IPS DF 4.7 (cell line): ENCODE measurements around the gene TXNDC9.
"Not testable (repeated sequence)": the region's sequence is repeated elsewhere in the genome, so short reads cannot be mapped to it uniquely, and the experiment has no call there.

Source experiments
- DNase-seq: peaks from one replicate; pipeline ENCODE4 v3.0.0-alpha.2; 2013; ENCODE audit warnings: low spot score; ENCODE audit errors: extremely low read depth

Gene TXNDC9

GRCh38 chr2:99325384-99325783 is 10.7 kb downstream of the TXNDC9 start:
- DNase-seq = no peak

DNA sequence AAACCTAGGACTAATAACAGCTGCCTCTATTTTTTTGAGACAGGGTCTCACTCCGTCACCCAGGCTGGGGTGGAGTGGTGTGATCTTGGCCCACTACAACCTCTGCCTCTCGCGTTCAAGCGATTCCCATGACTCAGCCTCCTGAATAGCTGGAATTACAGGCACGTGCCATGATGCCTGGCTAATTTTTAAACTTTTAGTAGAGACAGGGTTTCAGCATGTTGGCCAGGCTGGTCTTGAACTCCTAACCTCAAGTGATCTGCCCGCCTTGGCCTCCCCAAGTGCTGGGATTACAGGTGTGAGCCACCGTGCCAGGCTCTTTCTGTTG is 18.3 kb downstream of the TXNDC9 start:
- DNase-seq = not testable (repeated sequence)

GRCh38 chr2:99317161-99317872 is 18.8 kb downstream of the TXNDC9 start:
- no peak for DNase-seq

GRCh38 chr2:99301097-99301496 is 35.0 kb downstream of the TXNDC9 start, which contains the start of gene LYG1:
LYG1 (minus strand) TSS chr2:99301197; CDS start chr2:99295670, 5,527 bp downstream.
- not testable (repeated sequence) for DNase-seq

DNA sequence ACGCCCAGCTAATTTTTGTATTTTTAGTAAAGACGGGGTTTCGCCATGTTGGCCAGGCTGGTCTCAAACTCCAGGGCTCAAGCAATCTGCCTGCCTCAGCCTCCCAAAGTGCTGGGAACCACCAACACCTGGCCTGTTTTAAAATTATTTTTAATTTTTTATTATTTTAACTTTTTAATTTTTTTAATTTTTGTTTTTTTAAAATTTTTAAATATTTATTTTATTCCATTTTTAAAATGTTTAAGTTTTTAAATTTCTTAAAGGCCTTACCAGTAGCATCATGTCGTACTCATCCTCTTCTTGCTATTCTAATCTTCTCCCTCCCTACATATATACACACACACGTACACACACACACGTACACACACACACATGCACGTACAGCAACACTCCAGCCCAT is 36.6 kb downstream of the TXNDC9 start:
- no peak for DNase-seq

- DNase-seq = no peak
Observed at GRCh38 chr2:99297994-99298393, 38.1 kb downstream of the TXNDC9 start.

- DNase-seq = no peak
Observed at GRCh38 chr2:99285526-99285925, 50.6 kb downstream of the TXNDC9 start.

DNA sequence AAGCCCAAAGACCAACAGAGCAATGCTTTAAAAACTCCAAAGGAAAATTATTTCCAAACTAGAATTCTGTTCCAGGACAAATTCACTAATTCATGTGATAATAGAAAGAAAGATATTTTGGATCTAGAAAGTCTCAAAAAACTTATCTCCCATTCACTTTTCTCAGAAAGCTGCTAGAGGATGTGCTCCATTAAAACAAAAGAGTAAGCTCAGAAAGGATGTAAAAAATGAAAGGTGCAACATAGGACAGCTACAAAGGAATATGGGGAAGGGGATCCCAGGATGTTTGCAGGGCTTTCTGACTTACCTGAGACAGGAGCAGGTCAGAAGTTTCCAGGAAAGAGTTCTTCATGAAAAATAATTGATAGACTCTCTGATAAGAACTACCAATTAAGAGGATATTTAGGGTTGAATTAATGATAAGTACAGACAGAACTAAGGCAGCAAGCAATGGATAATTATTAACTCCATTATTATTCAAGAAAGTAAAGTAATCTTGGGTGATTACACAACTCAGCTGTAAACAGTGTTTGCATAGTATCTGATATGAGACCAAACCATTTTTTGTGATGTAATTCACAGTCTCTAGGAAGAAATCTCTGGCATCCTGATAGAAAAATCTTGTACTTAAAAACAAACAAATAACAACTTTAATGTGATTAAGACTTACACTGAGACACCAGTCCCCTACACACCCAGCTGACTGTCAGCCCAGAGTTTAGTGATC is 56.0 kb downstream of the TXNDC9 start:
- no peak for DNase-seq

GRCh38 chr2:99278793-99279291 is 57.3 kb downstream of the TXNDC9 start:
- no peak for DNase-seq

- not testable (repeated sequence) for DNase-seq
Observed at GRCh38 chr2:99278195-99278765, 57.9 kb downstream of the TXNDC9 start.

DNA sequence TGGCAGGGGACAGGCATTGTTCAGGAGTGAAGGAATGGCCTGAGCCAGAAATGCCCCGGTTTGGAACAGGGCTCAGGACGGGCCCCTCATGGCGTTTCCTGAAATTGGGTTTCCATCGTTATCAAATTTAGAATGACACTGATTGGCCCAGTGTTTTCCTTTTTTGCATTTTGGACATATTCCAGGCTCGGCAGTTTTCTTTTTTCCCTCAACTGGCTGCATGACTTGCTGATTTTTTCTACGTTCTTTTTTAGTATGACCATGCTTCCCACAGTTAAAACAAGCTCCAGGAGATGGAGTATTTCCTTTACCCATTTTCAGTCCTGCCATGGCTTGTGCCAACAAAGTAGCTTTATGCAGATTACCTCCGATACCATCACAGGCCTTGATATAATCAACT is 60.3 kb downstream of the TXNDC9 start:
- DNase-seq = no peak
